Inferior parietal cortex (tissue), 1 donor: ENCODE measurements around the gene FOXD3.
"Not testable (repeated sequence)": the region's sequence is repeated elsewhere in the genome, so short reads cannot be mapped to it uniquely, and the experiment has no call there.

Source experiments
- DNase-seq: peaks from one replicate; pipeline ENCODE4 v3.0.0-alpha.2; 2016; ENCODE audit errors: extremely low spot score

FOXD3 gene

GRCh38 chr1:63321066-63321784 lies 1.1 kb upstream of the FOXD3 start:
- DNase-seq: no peak

GRCh38 chr1:63321785-63322113 lies 618 bp upstream of the FOXD3 start:
- DNase-seq: no peak

GRCh38 chr1:63322944-63323864 lies 837 bp downstream of the FOXD3 start:
- DNase-seq: no peak

GRCh38 chr1:63323865-63324778 lies 1.8 kb downstream of the FOXD3 start:
- DNase-seq: no peak

GRCh38 chr1:63324779-63325119 lies 2.4 kb downstream of the FOXD3 start:
- DNase-seq: no peak

GRCh38 chr1:63325279-63325985 lies 3.1 kb downstream of the FOXD3 start:
- DNase-seq: no peak

- no peak for DNase-seq
Measured at GRCh38 chr1:63326106-63326472, 3.7 kb downstream of the FOXD3 start.

GRCh38 chr1:63326473-63327380 lies 4.4 kb downstream of the FOXD3 start:
- no peak for DNase-seq

GRCh38 chr1:63327417-63328054 lies 5.2 kb downstream of the FOXD3 start:
- peak; percentile 11 for DNase-seq

GRCh38 chr1:63328122-63328521 lies 5.8 kb downstream of the FOXD3 start:
- no peak for DNase-seq

GRCh38 chr1:63328781-63329180 lies 6.4 kb downstream of the FOXD3 start:
- DNase-seq: no peak

- no peak for DNase-seq
Measured at GRCh38 chr1:63329621-63330330, 7.4 kb downstream of the FOXD3 start.

- DNase-seq: no peak
Measured at GRCh38 chr1:63330331-63330916, 8.1 kb downstream of the FOXD3 start.

GRCh38 chr1:63342402-63342801 lies 20.0 kb downstream of the FOXD3 start:
- no peak for DNase-seq

- DNase-seq: no peak
Measured at GRCh38 chr1:63343922-63344321, 21.6 kb downstream of the FOXD3 start.

- no peak for DNase-seq
Measured at GRCh38 chr1:63350320-63350719, 28.0 kb downstream of the FOXD3 start.

- DNase-seq: no peak
Measured at GRCh38 chr1:63352736-63353135, 30.4 kb downstream of the FOXD3 start.

- not testable (repeated sequence) for DNase-seq
Measured at GRCh38 chr1:63356234-63356633, 33.9 kb downstream of the FOXD3 start.

- DNase-seq: no peak
Measured at GRCh38 chr1:63359561-63359960, 37.2 kb downstream of the FOXD3 start.
